ENCODE data around the gene VN1R4. TPM values are rescaled to one million over a fixed set of nuclear protein-coding genes. Genes with fewer than 3 reads are reported as not detected.

VN1R4 gene
- total and polyA plus RNA-seq, 2 donors (not counting 3 experiments of a cell fraction or from before 2014, with no cell fraction given): not detected

GRCh38 chr19:53237114-53237777, 30.3 kb downstream of the VN1R4 start:
- ChIA-PET CTCF (no interaction called here), POLR2A (no interaction called here)
- Histone ChIP-seq H3K9ac (replicated peaks; ENCODE audit: extremely low read depth, insufficient read depth, low read length) (no peak overlapping the region), H3K4me3 (replicated peaks in 1 of 3; ENCODE audit: insufficient read depth in 1 of 3, low read depth in 1 of 3, low read length in 3 of 3) (no peak overlapping the region), H4K20me1 (replicated peaks; ENCODE audit: control insufficient read depth, extremely low read depth, insufficient read depth, low read length) (no peaks in the 10 kb centered on the region), H3K36me3 (ENCODE audit: control insufficient read depth in 2 of 2, extremely low read depth in 1 of 2, insufficient read depth in 2 of 2, low read length in 2 of 2) (peaks cover 0 to 6% of the 10 kb centered on the region in 2 experiments), H2AFZ (ENCODE audit: low read depth, low read length) (no peak overlapping the region), H3K27ac (ENCODE audit: insufficient read depth, low read depth, low read length) (no peak overlapping the region), H3K27me3 (ENCODE audit: control insufficient read depth in 2 of 2, insufficient read depth in 2 of 2, low read length in 2 of 2) (no peaks in the 10 kb centered on the region), H3K9me1 (replicated peaks; ENCODE audit: control insufficient read depth, extremely low read depth, insufficient read depth, low read length) (no peaks in the 10 kb centered on the region), H3K9me3 (replicated peaks; ENCODE audit: control insufficient read depth, insufficient read depth, low read length) (peaks cover 14% of the 10 kb centered on the region), H3K4me1 (ENCODE audit: control insufficient read depth, extremely low read depth, insufficient read depth, low read length) (no peaks in the 10 kb centered on the region), H3K79me2 (ENCODE audit: control insufficient read depth, insufficient read depth, low read length) (no peaks in the 10 kb centered on the region), H3K4me2 (ENCODE audit: insufficient read depth, low read length) (no peak overlapping the region)
- no peak for DNase-seq (ENCODE audit: low read depth, low spot score)
- dilution Hi-C loops (cut with MboI; ENCODE audit: extremely low pct_ligation_motif_present, low sequenced_read_pairs) (no loop called here), intact Hi-C loops (cut with micrococcal nuclease) (no loop called here)
- no peak for TF ChIP-seq POLR2AphosphoS5 (IDR thresholded peaks at IDR 0.05; ENCODE audit: insufficient read depth, low read depth, low read length)
- no peak for TF ChIP-seq MYC (IDR thresholded peaks at IDR 0.05; ENCODE audit: low read depth, low read length)
- FAIRE-seq: no peak
- no TSS peak for BruUV-seq (replicated peaks)

DNA sequence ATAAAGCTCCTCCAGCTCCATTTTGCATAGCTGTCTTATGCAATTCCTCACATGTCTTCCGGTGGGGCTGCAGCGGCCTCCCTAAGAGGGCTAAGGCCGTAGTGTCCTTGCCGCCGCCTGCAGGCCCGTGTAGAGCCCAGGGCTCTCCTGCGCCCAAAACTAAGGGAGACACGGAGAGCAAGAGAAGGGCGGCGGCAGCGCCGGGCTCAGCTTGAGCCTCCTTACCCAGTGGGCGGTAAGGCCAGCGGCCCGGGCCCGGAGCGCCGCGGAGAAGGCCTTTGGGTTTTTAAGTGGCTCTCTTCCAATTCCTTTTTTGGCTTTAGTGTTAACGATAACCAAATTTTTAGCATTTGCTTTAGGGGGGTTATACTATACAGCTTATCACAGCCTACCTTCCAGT, 42.9 kb downstream of the VN1R4 start:
- Histone ChIP-seq H4K20me1 (replicated peaks; ENCODE audit: control insufficient read depth, extremely low read depth, insufficient read depth, low read length) (no peaks in the 10 kb centered on the region), H3K36me3 (ENCODE audit: control insufficient read depth in 2 of 2, extremely low read depth in 1 of 2, insufficient read depth in 2 of 2, low read length in 2 of 2) (no peaks in the 10 kb centered on the region), H2AFZ (ENCODE audit: low read depth, low read length) (no peak overlapping the region), H3K27me3 (ENCODE audit: control insufficient read depth in 2 of 2, insufficient read depth in 2 of 2, low read length in 2 of 2) (no peaks in the 10 kb centered on the region), H3K9ac (replicated peaks; ENCODE audit: extremely low read depth, insufficient read depth, low read length) (no peak overlapping the region), H3K4me3 (replicated peaks in 1 of 3; ENCODE audit: insufficient read depth in 1 of 3, low read depth in 1 of 3, low read length in 3 of 3) (no peak overlapping the region), H3K4me2 (ENCODE audit: insufficient read depth, low read length) (no peak overlapping the region), H3K9me1 (replicated peaks; ENCODE audit: control insufficient read depth, extremely low read depth, insufficient read depth, low read length) (no peaks in the 10 kb centered on the region), H3K4me1 (ENCODE audit: control insufficient read depth, extremely low read depth, insufficient read depth, low read length) (no peaks in the 10 kb centered on the region), H3K27ac (ENCODE audit: insufficient read depth, low read depth, low read length) (no peak overlapping the region), H3K9me3 (replicated peaks; ENCODE audit: control insufficient read depth, insufficient read depth, low read length) (peaks cover 2% of the 10 kb centered on the region), H3K79me2 (ENCODE audit: control insufficient read depth, insufficient read depth, low read length) (no peaks in the 10 kb centered on the region)
- TF ChIP-seq GATA2 (IDR thresholded peaks at IDR 0.05; ENCODE audit: insufficient read depth, insufficient read length, low read depth, low read length): no peak
- TF ChIP-seq POLR2A (IDR thresholded peaks at IDR 0.05; ENCODE audit: low read depth, low read length): no peak
- no peak for TF ChIP-seq POLR2AphosphoS5 (IDR thresholded peaks at IDR 0.05; ENCODE audit: insufficient read depth, low read depth, low read length)
- no peak for TF ChIP-seq FOS (IDR thresholded peaks at IDR 0.05; ENCODE audit: borderline replicate concordance, insufficient read depth, low read length)
- TF ChIP-seq MAX (IDR thresholded peaks at IDR 0.05; ENCODE audit: insufficient read depth, insufficient read length): no peak
- no peak for TF ChIP-seq JUN (IDR thresholded peaks at IDR 0.05; ENCODE audit: borderline replicate concordance, insufficient read depth, insufficient read length, low read depth)
- TF ChIP-seq, protein P1, sequence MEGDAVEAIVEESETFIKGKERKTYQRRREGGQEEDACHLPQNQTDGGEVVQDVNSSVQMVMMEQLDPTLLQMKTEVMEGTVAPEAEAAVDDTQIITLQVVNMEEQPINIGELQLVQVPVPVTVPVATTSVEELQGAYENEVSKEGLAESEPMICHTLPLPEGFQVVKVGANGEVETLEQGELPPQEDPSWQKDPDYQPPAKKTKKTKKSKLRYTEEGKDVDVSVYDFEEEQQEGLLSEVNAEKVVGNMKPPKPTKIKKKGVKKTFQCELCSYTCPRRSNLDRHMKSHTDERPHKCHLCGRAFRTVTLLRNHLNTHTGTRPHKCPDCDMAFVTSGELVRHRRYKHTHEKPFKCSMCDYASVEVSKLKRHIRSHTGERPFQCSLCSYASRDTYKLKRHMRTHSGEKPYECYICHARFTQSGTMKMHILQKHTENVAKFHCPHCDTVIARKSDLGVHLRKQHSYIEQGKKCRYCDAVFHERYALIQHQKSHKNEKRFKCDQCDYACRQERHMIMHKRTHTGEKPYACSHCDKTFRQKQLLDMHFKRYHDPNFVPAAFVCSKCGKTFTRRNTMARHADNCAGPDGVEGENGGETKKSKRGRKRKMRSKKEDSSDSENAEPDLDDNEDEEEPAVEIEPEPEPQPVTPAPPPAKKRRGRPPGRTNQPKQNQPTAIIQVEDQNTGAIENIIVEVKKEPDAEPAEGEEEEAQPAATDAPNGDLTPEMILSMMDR (IDR thresholded peaks at IDR 0.05; ENCODE audit: extremely low read depth in 1 of 2, insufficient read depth in 1 of 2, low read depth in 1 of 2, low read length in 2 of 2): no peak
- TF ChIP-seq EZH2 (IDR thresholded peaks at IDR 0.05; ENCODE audit: borderline replicate concordance, low read depth, low read length, severe bottlenecking): no peak
- TF ChIP-seq MYC (IDR thresholded peaks at IDR 0.05; ENCODE audit: low read depth, low read length): no peak
- ChIA-PET CTCF (interaction anchor here (1.3 kb wide), 1 partner anchor 148 kb away, joined by 3 read pairs; no protein-coding TSS in a partner anchor), POLR2A (no interaction called here)
- dilution Hi-C loops (cut with MboI; ENCODE audit: extremely low pct_ligation_motif_present, low sequenced_read_pairs) (no loop called here), intact Hi-C loops (cut with micrococcal nuclease) (no loop called here)
- FAIRE-seq (no peak), DNase-seq (ENCODE audit: low read depth, low spot score) (no peak)
- BruUV-seq (replicated peaks): no TSS peak
